GM18520 (cell line): ENCODE measurements around the gene SCMH1.

Source experiments
- ATAC-seq: cut with Tn5 transposase; IDR thresholded peaks from one replicate; pipeline ENCODE4 v1.9.1; 2021; ENCODE audit not compliant: unreplicated experiment

SCMH1 gene

DNA sequence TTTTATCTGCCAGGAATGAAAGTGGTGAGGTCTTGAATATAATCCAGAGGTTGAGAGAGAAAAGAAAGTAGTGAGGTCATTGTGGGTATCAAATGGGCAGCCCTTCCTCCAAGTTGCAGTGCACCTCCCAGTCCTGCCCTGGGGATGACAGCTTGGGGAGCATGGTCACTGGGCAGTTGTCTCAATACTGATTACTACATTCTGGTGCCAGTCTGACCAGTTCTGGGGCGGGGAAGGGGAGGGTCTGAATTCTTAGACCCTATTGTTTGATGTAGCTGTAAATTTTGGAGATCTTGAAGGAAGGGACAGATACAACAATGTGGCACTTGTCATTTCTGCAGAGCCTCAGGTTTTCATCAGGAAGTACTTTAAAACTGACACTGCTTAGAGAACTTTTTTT, 231.8 kb downstream of the SCMH1 start:
- no peak for ATAC-seq

DNA sequence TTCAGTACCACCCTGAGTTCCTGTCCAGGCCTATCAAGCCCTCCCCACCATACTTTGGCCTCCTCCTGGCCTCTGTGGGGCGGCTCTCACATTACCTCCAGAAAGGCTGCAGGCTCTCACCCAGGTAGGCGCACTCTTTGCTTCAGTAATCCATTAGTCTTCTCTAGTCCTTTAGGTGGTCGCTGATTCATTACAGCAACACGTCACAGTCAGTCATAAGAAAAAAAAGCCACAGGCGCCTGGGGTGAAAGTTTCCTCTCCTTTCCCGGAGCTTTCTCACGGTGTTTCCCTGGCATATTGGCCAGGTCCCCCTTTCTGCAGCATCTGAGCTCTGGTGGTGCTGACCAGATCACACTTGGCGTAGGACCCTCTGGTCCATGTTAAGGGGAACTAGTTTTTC, 232.6 kb downstream of the SCMH1 start:
- no peak for ATAC-seq

DNA sequence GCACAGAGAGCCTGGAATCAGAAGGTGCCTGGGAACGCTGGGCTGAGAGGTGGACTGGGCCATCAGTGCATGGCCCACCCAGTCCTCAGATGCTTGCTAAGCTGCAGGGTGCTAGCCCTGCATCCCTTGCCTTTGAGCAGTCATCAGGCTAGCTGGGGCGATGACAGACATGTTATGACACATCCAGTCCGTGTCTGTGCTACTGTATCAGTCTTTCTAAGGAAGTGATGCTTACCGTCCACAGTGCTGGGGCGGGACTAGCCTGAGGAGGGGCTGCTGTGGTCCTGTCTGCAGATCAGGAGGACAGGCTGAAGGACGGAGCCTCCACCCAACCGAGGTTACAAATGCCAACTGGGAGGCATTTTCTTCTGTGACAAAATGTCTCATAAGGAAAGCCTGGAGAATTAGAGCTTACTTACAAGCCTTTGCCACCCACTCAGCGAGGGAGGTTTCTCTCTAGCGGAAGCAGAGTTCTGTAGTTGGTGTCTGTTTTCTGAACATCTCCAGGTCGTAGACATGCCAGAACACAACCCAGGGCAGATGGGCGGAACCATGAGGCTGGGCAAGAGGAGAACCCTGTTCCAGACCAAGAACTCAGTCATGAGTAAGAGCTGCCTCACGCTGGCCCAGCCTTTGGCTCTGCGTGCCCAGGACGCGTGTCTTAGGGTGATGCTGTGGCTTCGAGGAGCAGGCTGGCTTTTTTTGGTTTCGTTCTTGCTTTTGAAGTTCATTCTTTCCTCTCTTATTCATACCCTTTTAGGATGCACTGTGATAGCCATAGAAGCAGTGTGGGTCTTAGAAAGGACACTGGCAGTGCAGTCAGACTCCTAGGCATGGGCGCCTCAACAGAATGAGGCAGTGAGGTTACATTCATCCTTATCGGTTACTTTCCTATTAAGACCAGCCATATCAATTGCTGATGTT, 234.9 kb downstream of the SCMH1 start:
- no peak for ATAC-seq

DNA sequence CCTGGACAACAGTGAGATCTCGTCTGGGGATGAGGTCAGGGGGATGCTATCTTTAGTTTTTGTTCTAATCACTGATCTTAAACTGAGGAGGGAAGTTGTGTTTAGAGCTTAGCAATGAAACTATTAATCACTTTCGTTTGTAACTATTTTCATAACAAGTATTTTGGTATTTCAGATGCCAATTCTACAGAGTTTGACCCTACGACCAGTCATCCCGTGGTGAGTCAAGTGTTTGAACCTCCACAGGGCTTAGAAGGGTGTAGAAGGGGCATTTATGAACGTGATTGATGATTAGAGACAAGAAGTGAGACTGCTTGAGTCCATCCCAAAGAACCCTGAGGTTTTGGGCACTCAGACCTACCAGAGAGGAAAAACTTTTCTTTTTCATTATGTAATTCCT, 236.2 kb downstream of the SCMH1 start:
- no peak for ATAC-seq

DNA sequence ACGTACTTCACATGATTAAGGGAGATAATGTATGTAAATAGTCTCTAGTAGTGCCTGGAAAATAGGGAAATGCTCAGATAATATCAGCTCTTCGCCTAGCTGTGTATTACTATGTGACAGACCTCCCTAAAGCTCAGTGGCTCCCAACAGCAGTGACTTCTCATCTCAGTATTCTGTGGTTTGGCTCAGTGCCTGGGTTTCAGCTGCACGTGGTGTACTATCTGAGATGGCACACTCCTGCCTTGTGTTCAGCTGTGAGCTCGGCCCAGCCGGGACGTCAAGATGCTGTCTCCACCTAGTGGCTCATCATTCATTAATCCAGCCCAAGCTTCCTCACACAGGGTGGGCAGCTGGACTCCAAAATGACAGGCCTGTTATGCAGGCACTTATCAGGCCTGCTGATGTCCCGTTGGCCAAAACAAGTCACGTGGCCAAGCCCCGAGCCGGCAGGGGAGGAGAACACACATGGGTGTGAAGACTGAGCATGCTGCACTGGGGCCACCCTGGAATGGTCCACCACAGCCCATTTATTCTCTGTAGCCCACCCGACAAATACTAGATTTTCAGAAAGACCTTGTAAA, 238.4 kb downstream of the SCMH1 start:
- ATAC-seq = peak; percentile 96

DNA sequence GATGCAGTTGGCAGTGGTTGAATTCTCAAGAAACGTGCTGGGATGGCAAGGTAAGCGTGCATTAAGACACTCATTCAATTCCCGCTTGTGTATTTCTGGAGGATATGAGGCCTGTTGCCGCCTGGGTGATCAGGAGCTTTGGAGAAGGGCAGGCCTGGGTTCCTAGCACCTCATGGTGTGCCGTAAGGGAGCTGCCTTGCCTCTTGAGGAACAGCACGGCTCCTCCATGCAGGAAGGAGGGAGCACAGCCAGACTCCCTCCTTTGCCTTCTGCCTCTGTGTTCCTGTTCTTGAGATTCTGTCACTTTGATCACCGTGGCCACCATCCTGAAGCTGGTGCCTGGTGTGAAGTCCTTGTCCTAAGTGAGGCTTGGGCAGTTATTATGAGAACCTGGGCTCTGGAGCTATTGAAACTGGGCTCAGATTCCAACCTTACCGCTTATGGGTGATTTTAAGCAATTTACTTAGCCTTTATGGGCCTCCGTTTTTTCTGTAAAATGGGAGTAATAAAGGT, 238.9 kb downstream of the SCMH1 start:
- ATAC-seq = no peak

DNA sequence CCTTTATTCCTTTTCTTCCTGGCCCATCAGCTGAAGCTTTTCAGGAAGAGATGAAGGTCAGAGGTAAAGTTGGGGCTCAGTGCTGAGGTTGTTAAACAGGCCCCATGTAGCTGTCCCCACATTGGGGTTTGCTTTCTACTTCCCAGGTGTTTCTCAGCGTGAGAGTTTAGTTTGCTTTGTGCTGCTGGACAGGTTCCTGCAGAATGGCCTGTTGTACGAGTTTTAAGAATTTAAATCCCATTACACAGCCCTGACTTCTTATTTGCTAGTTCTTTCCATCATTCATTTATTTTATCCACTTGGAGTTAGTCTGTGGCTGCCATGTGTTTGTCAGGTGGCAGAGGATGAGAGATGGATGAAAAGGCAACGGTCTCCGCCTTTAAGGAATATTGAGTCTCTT, 243.4 kb downstream of the SCMH1 start:
- no peak for ATAC-seq

DNA sequence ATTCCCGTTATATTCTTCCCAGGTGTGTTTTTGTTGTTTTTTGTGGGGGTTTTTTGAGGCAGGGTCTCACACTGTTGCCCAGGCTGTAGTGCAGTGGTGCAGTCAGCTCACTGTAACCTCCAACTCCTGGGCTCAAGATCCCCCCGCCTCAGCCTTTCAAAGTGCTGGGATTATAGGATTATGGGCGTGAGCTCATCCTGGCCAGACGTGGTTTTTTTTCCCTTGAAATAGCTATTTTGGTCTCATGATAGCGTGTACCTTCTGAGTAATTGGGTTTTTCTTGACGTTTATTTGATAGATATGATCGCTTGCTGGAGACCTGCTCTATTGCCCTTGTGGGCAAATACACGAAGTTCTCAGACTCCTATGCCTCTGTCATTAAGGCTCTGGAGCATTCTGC, 245.0 kb downstream of the SCMH1 start:
- no peak for ATAC-seq

DNA sequence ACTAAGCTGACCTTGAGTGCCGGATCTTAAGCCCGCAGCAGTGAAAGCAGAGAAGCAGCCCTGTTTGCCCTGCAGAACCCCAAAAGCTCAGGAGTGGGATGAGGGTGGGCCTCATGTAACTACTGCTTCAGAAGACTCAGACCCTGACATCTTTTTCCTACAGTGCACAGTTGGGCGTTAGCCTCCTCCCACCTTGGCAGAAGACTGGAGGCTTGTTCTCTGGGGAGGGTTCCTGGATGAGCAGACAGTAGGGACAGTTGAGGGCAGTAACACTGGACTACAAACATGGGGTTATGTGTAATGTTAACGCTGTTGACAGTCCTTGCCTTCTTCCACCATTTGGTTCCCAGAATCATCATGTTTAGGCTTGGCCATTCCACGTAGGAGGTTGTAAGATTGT, 253.0 kb downstream of the SCMH1 start:
- ATAC-seq = no peak

DNA sequence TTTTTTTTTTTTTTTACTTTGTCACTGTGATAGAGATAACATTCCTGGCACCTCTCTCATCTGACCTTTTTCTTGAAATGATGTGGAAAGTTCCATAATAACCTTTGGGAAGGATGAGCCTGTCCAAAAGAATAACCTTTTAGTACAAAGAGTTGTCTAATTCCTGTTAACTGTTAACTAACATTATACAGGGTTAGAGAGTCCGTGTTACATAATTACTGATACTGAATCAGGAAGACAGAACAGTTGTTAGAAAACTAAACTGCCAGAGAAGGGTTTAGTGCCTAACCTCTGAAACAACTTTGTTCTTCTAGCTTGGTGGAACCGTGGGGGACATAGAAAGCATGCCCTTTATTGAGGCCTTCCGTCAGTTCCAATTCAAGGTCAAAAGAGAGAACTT, 253.8 kb downstream of the SCMH1 start:
- no peak for ATAC-seq

DNA sequence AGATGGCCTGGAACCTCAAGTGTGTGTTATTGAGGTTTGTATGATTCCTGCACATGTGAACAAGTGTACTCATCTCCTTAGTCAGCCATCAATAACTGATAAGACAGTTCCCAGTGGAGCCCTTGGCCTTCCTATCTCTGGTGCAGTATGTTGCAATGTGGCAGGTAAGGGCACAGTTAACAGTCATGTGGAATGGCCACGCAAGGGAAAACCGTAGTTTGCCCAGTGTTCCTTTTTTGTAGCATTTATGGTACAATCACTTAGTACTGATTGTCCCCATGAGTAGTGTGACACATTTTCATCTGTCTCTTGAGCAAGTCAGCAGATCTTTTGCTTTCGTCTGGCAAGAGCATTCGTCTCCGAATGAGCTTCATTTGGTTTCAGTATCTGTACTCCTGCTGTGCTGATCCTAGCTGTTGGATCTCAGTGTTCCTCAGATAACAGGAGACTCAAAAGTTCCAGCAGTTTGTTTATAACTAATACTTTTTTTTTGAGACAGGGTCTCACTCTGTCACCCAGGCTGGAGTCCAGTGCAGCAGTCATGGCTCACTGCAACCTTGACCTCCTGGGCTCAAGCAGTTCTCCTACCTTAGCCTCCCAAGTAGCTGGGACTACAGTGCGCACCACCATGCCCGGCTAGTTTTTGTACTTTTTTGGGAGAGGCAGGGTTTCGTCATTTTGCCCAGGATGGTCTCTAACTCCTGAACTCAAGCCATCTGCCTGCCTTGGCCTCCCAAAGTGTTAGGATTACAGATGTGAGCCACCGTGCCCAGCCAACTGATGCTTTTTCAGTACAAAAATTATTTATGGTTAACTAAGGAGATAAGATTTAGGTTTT, 254.4 kb downstream of the SCMH1 start:
- no peak for ATAC-seq

DNA sequence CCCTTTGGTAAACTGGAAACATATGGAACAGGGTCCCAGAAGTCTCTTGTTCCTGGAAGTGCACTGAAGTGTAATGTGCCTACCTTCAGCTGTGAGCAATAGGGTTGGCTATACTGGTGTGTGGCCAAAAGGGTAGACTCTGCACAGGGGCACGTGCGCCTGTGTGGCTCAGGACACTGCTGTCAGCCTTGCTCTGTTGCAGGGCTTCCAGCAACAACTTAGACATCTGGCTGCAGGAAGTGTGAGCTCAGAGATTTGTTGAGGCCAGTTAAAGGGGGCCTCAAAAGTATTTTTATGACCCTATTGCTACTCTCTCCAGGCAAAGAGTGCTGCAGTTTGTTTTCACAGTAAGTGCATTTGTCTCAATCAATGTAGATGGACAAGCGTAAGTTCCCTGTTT, 255.2 kb downstream of the SCMH1 start:
- no peak for ATAC-seq

DNA sequence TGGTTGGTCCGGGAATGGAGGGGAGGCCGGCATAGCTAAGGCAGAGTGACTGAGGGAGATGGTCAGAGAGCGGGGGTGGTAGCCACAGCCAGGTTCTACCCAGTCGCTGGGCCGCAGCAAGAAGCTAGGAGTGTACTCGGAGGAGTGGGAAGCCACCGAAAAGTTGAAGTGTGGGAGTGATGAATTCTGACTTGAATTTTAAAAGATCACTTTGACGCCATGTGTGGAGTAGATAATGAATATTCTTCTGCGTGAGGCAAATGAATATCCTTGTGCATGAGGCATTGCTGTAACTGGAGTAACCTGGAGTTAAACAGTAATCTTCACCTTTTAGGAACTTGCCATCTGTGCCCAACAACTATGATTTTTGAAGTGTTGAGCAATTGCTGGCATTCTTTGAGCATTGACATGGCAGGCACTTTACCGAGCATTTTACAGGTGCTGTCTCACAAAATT, 255.8 kb downstream of the SCMH1 start:
- no peak for ATAC-seq

DNA sequence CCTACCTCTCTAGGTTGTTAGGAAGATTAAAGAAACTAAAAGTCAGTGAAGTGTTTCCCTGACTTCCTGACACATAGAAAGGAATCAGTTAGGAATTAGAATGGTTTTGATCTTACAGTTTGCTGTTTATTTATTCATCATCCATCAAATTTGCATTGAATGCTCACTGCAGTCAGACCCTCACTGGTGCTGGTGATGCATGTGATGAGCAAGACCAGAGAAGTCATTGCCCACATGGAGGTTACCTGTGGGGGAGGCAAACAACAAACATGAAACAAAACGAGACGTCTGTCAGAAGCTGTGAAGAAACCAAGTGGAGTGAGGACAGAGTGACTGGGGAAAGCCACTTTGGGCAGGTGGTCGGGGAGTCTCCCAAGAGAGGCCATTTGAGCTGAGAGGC, 256.2 kb downstream of the SCMH1 start:
- ATAC-seq = no peak

DNA sequence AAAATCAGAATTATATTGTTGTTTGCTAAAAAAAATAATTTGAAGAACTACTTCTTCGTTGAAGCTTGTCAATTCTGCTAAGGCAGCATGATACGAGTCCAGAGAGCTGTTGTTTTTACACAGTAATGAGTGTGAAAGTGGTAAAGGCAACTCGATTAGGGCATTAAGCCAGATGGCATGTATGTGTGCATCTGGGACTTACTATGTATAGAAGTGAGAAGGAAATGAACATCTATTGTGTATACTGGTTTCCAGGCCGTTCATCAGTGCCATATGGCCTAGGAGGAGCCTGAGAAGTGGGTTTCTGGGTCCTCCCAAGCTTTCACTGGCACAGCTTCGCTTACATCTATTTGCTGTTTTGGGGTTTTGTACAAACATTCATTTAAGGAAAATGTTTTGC, 256.9 kb downstream of the SCMH1 start:
- no peak for ATAC-seq

DNA sequence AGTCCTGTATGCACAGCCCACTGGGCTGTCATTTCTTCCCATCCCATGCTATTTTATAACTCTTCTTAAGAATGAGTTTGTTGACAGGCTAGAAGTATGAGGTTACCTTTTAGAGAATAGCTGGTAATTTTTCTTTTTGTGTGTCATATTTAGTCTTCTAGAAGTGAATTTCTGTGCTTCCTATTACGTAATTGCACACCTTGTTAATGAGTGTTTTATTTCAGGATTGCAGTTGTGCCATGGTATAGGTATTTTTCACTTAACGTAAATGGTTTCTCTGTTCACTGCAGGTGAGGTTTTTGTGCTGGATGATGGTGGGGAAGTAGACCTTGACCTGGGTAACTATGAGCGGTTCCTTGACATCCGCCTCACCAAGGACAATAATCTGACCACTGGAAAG, 257.6 kb downstream of the SCMH1 start:
- no peak for ATAC-seq

DNA sequence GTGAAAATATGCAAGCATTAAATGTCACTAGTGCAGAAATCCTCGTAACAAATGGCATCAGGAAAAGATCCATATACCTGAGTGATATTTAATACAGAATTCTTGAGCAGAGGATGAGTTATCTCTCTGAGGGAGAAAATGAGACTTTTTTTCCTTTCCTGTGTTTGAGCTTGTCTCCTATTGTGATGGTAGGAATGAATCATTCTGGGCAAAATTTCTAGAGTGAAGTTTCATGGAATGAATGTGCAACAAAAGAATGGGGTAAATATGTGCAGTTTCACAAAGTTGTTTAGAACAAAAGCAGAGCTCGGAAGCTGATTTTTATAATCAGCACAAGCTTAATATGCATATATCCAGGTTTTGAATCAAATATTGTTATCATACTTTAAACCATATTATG, 258.0 kb downstream of the SCMH1 start:
- no peak for ATAC-seq

DNA sequence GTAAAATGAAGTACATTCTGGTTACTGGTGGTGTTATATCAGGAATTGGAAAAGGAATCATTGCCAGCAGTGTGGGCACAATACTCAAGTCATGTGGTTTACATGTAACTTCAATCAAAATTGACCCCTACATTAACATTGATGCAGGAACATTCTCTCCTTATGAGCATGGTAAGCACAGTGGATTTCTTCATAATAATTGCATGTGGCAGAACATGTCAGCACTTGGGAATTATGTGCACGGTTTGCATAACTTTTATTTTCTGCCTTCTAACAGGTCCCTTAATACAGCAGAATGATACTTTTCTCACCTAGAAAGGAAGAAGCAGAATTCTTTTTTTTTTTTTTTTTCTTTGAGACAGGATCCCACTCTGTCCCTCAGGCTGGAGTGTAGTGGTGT, 258.8 kb downstream of the SCMH1 start:
- ATAC-seq = no peak

DNA sequence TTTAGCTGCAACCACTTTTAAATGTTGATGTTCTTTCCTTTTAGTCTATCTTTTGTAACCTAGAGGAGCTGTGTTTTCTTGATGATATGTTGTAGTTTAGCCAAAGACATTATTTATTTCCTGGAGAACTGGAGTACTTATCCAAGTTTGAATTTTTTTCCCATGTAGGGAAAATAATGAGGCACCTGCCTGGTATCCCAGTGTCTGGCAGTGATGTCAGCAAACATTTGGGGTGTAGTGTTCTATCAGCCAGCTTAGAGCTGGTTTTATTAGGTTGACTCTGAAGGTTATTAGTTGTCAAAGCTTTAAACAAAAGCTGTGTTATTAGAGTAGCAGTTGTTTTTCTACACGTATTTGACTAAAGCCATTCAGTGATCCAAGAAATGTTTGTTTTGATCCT, 259.4 kb downstream of the SCMH1 start:
- no peak for ATAC-seq

DNA sequence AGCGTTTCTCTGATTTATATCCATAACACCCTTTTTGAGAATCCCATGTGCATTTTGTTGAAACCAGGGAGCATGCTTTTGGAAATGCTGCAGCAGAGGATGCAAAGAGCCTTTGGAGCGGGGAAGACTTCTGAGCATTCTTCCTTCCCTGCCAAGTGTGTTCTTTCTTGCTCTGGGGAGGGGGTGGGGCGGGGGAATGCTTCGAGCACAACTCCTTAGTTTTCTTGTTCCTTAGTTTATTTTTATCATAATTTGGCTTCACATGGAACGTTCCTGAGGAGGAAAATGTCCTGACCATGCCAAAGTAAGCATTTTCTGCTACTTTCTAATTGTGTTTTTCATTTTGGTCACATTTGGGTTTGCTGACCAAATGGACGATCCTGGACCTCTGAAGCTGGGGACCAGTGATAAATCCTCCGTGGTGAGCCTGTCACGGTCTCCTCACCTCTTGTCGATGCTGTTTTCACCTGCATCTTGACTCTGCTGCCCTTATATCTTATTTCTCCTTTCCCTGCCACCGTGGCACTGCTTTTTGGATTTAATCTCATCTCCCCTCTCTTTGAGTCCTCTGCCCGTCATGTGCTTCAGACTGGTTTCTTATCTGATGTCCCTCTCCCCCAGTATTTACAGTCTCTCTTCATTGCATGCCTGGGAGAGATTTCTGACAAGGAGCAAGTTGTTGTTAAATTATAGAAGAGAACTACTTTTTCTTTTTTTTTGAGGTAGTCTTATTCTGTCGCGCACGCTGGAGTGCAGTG, 260.2 kb downstream of the SCMH1 start:
- no peak for ATAC-seq
